Measurements from ENCODE around the gene REG4. TPM values are rescaled to one million over a fixed set of nuclear protein-coding genes. Genes with fewer than 3 reads are reported as not detected.

REG4 gene
- total RNA-seq, 1 donor from 2014 or later = not detected

DNA sequence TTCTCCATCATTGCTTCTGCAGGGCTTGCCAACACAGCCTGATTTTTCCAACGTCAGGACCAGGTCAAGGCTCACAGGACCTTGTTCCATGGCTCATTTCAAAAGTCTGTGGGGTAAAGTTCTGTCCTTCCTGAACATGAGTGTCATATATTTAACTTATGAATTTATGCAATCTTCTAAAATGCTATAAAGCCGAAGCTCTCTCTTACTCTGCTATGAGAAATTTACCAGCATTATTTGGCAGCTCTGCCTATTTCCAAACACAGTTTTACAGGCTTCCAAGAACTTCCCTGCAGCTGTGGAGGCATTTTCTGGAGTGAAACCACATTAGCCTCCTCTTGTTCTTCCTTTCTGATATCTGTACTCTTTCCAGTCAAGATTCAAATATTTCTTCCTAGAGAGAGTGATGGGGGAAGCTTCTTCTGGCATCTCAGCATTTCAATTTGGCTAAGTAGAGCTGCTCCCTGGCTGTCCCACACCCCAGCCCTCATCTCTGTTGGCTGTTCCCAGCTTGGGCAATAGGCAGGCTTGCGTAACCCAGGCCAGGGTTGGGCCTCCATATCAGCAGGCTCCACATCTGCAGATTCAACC is 27.0 kb downstream of the REG4 start:
- intact Hi-C loops (cut with DNase I) = no loop called here
- ATAC-seq (peak; percentile 83), DNase-seq (ENCODE audit: missing footprints) (peak; percentile 89)

DNA sequence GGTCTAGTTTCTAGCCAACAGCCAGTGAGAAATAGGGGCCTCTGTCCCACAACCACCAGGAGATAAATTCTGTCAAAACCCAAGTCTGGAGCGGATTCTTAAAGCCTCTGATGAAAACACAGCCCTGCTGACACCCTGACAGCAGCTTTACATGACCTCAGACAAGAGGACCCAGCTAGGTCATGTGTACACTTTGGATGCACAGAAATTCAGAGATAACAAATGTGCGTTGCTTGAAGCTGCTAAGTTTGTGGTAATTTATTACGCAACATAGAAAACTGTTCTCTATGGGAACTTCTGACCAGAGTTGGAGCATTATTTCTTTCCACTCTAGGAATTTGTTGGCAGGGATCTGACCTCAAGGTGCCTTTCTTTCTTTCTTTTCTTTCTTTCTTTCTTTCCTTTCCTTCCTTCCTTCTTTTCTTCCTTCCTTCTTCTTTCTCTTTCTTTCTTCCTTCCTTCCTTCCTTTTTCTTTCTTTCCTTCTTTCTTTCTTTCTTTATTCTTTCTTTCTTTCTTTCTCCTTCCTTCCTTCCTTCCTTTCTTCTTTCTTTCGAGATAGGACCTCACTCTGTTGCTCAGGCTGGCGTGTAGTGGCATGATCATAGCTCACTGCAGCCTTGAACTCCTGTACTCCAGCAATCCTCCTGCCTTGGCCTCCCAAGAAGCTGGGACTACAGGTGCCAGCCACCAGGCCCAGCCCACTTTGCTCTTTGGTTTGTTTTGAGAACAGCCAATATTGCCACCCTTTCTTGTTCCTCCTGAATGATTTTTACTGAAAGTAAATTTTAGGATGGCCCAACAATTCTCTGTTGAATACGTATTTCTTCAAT is 27.7 kb downstream of the REG4 start:
- DNase-seq (ENCODE audit: missing footprints) (no peak), ATAC-seq (peak; percentile 14)
- intact Hi-C loops (cut with DNase I) = no loop called here

DNA sequence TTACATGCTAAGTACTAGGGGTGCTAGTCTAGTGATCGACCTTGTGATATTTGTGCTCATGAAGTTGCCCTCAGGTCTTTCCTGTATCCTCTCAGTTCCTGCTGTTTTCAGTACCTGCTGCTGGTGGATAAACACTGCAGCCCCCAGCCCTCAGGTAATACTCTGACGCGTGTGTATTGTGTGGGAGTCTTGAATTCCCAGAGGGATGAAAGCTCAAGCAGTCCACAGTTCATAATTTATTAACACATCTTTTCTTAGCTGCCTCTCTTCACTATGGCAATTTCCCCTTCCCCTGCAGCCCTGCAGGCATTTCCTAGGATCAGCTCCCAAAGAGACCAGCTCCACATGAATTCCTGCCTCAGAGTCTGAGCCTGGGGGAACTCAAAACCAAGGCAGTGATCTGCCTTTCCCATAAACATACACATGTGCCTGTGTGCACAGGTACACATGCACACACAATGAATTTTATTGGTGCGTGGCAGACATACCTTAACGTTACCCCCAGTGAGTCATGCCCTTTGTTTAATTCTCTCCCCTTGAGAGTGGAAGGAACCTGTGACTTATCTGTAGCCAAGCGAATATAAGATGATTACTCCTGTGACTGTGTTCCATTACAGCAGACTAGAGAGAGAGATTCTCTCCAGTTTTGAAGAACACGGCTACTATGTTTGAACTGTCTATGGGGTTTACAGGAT is 28.5 kb downstream of the REG4 start:
- intact Hi-C loops (cut with DNase I) = no loop called here
- DNase-seq (ENCODE audit: missing footprints) = no peak
- ATAC-seq = no peak

DNA sequence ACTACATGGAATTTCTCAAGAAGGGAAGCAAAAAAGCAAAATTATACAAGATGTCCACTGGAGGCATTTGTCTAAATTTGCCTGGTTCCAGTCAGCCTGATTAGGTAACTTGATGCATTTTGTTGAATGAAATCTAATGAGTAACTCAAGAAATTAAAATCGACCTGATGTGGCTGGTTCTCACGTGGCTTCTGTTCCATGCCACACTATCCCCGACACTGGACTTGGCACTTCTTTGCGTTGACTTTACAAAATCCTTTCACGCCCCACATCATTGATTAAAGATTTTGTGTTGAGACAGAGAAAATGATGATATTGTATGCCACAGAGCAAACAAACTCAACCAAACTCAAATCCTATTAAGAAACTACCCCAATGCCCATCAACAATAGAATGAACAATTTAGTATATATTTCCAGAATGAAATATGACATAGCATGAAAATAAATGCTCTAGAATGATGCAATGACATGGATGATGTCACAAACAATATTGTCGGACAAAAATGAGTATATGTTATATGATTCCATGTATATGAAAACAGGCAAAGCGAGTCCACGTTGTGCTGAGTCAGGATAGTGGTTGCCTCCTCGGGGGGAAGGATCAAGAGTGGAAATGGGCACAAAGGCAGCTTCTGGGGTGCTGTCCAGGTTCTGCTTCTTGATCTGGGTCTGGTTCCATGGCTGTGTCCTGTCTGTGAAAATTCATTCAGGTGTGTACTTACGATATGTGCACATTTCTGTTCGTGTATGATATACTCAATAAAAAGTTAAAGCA is 29.6 kb downstream of the REG4 start:
- no peak for ATAC-seq
- intact Hi-C loops (cut with DNase I) = no loop called here
- DNase-seq (ENCODE audit: missing footprints) = no peak

DNA sequence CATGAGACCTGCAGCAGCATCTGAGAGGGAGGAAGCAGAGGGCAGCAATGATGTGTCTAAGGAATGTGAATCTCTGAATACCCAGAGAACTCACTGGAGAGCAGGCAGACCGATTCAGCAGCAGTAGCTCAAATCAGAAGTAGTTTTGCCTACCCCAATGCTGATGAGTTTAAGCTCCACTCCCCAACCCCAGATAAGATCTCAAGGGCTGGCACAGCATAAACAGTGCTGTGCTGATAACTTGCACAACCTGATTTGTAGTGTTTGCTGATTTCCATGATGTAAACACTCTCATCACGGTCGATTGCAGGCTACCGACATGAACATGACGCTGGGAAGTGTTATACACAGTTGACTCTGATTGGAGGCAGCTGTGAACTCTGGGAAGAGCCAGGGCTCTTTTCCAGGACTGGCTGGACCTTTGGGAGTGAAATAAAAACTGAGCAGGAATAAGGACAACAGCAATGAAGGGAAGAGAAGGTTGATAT is 31.3 kb downstream of the REG4 start:
- ATAC-seq (peak; percentile 83), DNase-seq (ENCODE audit: missing footprints) (no peak)
- intact Hi-C loops (cut with DNase I) = no loop called here

DNA sequence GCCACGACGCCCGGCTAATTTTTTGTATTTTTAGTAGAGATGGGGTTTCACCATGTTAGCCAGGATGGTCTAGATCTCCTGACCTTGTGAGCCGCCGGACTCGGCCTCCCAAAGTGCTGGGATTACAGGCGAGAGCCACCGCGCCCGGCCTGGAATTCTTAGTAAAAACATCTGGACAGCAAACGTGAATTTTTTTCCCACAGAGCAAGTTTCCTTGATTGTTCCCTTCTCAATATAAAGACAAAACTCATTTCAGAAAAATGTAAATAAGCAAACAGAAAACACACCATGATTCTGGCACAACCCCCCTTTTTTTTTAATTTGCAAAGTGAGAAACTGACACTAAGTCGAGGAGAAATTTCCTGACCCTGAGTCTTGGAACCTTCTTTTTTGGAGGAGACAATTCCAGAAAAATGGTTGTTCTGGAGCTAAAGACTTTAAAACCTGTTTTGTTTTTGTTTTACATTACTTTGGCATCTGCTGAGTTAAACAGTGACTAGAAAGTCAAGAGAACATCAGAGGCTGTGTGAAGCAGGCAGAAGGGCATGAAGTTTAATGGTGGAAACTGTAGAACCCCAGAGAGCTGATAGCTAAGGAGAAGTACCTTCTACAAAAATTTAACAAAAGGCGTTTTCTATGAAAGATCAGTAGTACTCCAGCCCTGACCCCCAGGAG is 32.2 kb downstream of the REG4 start:
- DNase-seq (ENCODE audit: missing footprints) (no peak), ATAC-seq (no peak)
- intact Hi-C loops (cut with DNase I) = no loop called here

DNA sequence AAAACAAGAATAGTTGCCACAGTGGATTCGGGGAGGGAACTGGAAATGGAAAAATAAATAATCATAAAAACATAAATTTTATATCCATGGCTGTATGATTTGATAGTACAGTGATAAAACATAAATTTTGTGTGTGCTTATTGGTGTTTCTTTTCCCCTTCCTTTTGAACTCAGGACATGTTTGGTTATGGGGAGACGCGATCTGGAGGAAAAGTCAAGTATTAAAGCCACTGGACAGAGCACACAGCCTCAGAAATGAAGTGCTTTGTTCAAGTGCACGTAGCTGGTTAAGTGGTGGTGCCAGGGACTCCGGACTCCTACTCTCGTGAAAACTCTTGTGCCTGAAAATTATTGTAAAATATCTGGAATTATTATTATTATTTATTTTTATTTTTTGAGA is 32.9 kb downstream of the REG4 start:
- intact Hi-C loops (cut with DNase I) = no loop called here
- ATAC-seq = no peak
- no peak for DNase-seq (ENCODE audit: missing footprints)

DNA sequence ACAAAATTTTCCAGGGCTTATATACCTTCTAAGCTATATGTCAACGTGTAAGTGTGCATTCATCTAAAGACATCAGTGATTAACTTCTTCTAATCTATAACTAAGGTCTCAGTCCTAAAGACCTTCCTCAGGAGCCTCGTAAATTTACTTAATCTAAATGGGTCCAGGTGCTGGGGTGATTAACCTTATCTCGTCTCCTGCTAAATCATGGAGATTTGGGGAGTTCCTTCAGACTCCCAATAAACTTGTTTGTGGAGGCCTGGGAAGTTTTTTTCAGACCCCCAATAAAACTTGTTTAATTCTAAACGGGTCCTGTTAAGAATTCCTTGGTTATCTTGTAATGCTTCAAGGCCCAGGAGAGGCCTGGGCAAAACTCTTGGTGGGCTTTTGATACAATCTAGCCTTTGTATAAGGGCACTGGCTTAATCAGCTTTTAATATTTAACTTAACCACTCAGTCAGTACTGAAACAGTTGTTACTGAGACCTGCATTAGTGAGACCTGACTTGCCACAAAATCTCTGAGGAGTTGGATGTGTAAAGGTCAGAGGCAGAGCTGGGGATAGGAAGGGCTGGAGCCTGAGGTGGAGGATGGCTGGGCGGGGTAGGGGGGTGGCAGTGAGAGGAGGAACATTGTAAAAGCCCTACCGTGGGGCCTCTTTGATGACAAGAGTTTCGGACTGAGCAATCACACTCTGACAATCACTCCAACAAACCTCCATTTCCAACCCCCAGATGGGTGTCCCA is 36.3 kb downstream of the REG4 start:
- intact Hi-C loops (cut with DNase I) = no loop called here
- DNase-seq (ENCODE audit: missing footprints) = no peak
- ATAC-seq = no peak

DNA sequence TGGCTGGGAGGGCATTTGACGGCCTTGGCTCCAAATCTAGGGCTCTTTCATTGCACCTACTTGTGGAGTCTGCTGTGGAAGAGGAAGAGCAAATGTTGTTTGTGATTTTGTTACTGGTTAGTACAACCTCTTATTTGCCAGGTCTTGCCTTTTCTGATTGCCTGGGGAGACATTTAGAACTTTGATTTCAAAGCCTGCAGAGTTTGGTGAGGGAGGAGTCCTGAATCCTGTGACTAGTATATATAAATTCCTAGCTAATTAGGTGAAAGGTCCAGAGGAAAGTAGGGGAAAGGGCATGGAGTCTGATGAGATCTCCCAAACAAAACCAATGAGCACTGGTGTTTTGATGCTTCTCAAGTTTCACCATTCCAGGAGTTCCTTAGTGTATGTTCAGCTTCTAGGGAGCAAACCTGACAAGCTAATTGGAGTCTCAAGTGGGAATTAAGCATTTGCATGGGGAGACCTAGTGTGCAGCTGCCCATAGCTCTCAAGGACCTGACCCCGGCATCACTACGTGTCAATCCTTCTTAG is 37.5 kb downstream of the REG4 start:
- intact Hi-C loops (cut with DNase I) = no loop called here
- DNase-seq (ENCODE audit: missing footprints) = no peak
- peak; percentile 66 for ATAC-seq

DNA sequence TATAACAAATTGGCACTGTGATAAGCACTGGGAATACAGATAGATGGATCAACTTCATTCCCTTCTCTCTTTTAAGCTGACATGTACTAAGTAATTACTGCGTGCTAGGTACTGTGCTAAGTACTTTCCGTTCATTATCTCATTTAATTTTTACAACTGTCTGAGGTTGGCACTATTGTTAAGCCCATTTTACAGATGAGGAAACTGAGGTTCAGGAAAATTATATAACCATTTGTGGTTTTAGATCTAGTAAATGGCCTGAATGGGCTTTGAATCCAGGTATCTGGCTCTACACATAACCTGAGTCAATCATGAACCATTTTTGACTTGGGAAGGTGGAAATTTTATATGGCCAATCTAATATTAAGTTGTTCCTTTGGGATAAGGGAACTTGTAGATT is 39.0 kb downstream of the REG4 start:
- intact Hi-C loops (cut with DNase I) = no loop called here
- no peak for DNase-seq (ENCODE audit: missing footprints)
- no peak for ATAC-seq

DNA sequence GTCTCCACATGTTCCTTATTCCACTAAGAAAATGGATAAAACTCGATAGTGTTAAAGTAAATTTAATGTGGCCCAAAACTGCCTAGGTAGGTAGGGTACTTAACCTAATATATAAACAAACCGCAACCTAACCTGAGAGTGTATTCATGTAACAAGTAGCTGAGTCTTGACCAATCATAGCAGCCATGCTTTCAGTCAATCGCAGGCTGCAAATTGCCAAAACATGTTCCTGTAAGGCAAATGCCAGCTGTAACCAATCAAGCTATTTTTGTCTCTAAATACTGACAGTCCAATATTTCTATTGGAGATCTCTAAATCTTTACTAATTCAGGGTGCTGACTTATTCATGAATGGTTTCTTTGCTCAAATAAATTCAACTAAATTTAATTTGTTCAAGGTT is 39.5 kb downstream of the REG4 start:
- ATAC-seq = no peak
- intact Hi-C loops (cut with DNase I) = no loop called here
- DNase-seq (ENCODE audit: missing footprints) = no peak

DNA sequence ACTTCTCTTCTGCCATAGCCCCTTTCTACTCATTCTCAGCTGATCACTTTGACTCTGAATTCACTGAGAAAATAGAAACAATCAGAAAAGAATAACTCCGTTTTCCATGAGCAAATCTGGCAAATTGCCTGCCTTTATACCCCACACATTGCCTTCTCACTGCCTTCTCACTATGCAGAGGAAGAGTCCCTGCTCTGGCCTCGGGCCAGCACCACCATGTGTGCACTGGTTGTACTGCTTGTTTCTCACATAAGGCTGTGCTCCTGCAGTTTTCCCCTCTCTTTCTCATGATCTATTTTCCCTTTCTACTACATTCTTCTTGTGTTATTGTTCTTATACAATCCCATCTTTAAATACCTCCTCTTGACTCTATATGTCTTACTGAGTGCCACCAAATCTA is 40.2 kb downstream of the REG4 start:
- intact Hi-C loops (cut with DNase I) = no loop called here
- DNase-seq (ENCODE audit: missing footprints) (no peak), ATAC-seq (no peak)

DNA sequence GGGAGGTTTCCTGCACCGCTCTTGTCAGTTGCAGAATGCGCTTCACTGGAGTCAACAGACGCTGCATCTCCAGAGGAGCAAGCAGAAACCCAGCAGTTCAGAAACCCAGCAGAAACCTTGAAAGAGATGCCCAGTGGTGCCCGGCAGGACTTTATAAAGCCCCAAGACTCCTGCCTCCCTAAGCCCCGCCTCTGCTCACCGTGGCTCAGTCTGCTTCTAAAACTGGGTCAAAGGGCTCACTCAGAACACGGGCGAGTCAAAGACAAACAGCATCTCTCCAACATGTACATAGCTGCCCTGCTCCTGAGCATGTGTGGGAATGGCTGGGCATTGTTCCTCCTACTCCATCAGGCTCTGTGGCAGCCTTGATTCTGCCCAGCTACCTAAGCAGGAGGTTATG is 42.5 kb downstream of the REG4 start, which contains the start of gene HMGCS2:
TSS of gene HMGCS2 (minus strand) at position 128 of the 400 bp plus-strand sequence. CDS start at position 67, 61 bp downstream.
- intact Hi-C loops (cut with DNase I) = no loop called here
- no peak for DNase-seq (ENCODE audit: missing footprints)
- ATAC-seq = peak; percentile 72

DNA sequence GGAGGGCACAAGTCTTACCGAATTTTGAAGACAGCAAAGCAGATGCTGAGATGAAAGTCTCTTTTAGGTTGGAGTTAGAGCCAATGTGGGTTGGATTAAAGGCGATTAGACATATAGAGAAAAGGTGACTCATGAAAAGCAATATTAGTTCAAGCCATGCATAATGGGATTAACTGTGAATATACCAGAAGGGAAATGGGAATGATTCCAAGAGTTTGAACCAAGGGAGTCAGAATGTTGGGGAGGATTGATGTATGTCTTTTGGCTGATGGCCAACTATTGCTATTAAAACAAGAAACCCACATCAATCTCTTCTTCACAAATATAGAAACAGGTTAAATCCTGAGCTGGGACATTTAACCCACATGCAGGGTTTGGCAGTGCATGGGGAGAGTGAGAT is 43.8 kb downstream of the REG4 start:
- intact Hi-C loops (cut with DNase I) = no loop called here
- no peak for ATAC-seq
- no peak for DNase-seq (ENCODE audit: missing footprints)

DNA sequence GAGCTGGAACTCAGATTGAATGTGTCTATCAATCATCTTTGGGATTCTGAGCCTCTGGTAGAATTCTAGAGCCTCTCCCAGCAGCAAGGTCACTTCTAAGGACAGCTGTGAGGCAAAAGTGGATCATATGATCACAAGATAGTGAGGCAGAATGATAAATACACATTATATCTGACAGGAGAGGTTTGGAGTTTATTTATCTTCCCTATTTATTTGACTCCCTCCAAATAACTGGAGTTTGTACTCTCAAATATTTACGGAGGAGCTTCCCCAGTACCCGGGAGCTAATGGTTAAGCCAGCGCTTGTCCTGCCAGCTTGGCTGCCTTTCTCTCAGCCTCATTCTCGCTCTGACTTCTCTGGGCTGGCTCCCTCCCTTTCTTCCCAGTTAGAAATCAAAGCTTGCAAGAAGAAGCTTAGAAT is 44.9 kb downstream of the REG4 start:
- intact Hi-C loops (cut with DNase I) = no loop called here
- peak; percentile 41 for ATAC-seq
- no peak for DNase-seq (ENCODE audit: missing footprints)

DNA sequence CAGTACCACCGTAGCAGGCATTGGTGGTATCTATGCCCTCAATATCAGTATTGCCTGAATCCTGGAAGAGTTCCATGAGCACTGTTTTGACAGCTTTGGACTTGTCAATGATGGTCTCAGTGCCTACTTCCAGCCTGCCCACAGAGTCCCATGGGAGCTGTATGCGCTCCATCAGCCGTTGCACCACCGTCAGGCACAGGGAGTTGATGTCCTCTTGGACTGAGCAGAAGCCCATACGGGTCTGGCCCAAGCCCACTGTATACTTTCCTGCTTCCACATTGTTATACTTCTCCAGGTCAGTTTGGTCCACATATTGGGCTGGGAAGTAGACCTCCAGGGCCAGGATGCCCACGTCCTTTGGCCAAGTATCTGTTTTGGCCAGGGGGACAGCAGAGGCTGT is 47.0 kb downstream of the REG4 start:
- DNase-seq (ENCODE audit: missing footprints) = no peak
- peak; percentile 42 for ATAC-seq
- intact Hi-C loops (cut with DNase I) = no loop called here

DNA sequence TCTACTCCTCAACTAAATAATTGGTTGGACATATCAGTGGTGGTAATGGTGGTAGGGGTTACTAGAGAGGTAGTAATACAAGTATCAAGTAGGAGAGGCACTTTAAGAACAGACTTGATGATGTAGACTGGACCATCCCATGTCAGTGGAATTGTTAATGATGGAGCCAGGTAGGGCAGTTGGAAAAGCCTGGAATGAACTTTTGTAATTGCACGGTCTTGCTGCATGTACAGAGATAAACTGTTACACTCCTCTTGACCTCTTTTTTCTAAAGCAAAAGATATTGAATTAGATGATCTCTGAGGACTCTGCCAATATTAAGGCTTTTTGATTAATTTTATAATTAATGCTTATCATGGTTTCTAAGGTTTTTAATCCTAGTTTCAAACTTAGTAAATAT is 48.3 kb downstream of the REG4 start:
- no peak for DNase-seq (ENCODE audit: missing footprints)
- ATAC-seq = no peak

DNA sequence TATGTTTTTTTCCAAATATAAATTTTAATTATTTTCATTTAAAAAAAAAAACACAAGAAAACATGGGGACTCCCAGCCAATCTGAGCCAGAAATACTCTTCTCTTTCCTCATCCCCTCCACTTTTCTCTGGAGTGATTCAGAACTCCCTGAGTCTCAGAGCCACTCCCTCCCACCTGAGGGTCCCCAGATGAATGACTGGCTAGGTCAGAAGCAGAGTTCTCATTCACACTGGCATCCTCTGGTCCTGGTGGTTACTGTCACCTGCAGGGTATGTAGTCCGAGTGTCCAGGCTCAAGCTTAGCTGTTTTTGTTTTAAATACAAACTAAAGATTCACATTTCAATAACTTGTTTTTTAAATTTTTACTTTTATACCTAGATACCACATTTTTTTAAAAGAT is 48.9 kb downstream of the REG4 start:
- intact Hi-C loops (cut with DNase I) = no loop called here
- ATAC-seq (no peak), DNase-seq (ENCODE audit: missing footprints) (no peak)

More for the DNA sequence above, 48.3 kb downstream of the REG4 start:
- intact Hi-C loops (cut with DNase I) = no loop called here
